Colonic mucosa (tissue), 4 donors: ENCODE measurements around the gene PDZD2. TPM values are rescaled to one million over a fixed set of nuclear protein-coding genes. Genes with fewer than 3 reads are reported as not detected.

Experiments used
- DNase-seq: peaks from one replicate; pipeline ENCODE4 v3.0.0-alpha.2; 2020
- H3K27ac ChIP-seq: fragments of 200-600 bp; one replicate; pipeline ENCODE4 v1.8.0; 2021
- H3K27me3 ChIP-seq: fragments of 200-600 bp; one replicate; pipeline ENCODE4 v1.8.0; 2021
- H3K36me3 ChIP-seq: fragments of 200-600 bp; one replicate; pipeline ENCODE4 v1.8.0; 2021
- H3K4me1 ChIP-seq: fragments of 200-600 bp; one replicate; pipeline ENCODE4 v1.8.0; 2021; ENCODE audit warnings: mild to moderate bottlenecking
- H3K4me3 ChIP-seq: fragments of 200-600 bp; one replicate; pipeline ENCODE4 v1.8.0; 2021
- H3K9ac ChIP-seq, 2 donors: one replicate each; pipeline ENCODE4 v1.7.0; 2013; ENCODE audit warnings: control low read depth in 2 of 2, low read depth in 2 of 2, low read length in 2 of 2
- H3K9me3 ChIP-seq: fragments of 200-600 bp; one replicate; pipeline ENCODE4 v1.8.0; 2021
- CTCF ChIP-seq: fragments of 200-600 bp; IDR thresholded peaks from one replicate; pipeline ENCODE4 v1.8.0; 2022; ENCODE audit warnings: antibody characterized with exemption, mild to moderate bottlenecking
- intact Hi-C: fragments of 100-400 bp; cut with DNase I; formaldehyde crosslinking; loops from one replicate; pipeline ENCODE4 v1.14.1; 2022
- total RNA-seq, 2 donors: library from RNA; stranded (reverse); fragmentation: NEBNext Ultra II Directional in 1 of 2; extraction: Animal tissue kit (Norgen Biotek cat#: 25700) in 1 of 2; gene quantifications; one replicate each; pipeline ENCODE4 v1.2.1, GENCODE V29; 2021
- donor health status: healthy.
- donor health status: DM: no; HTN: no; CAD: no.
- donor health status: DM: no; HTN: no; CAD: no.

The PDZD2 gene
- total RNA-seq, 2 donors from 2014 or later, result 1.8 to 2.3 TPM

DNA sequence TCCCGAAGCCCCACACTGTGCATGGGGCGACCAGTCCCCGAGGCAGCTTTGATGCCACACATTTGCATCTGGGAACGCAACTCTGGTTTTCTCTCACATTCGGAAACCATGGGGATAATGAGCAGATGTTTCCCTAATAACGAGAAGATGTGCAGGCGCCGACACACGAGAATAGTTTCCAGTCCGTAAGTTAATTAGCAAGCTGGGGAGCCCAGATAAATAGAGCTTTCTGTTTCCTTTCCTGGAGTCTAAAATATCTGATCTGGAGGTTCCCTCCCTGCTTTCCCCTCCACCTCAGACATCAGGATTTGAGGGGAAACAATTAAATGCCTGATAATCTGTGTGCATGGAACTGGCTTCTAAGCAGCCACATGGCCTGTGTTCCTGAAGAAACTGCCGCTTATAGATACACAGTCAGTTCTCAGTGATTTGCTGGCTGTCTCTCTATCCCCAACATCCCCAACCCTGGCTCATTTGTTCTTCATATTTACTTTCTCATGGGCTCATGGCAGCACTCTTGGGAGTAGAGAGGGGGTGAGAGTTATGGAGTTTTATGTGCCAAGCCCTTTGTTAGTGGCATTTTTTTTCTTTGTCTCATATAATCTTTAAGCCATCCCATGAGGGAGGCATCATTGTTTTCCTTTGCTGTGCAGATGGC lies 62.8 kb downstream of the PDZD2 start:
- Histone ChIP-seq H3K4me1 (no peaks in the 10 kb centered on the region), H3K27ac (no peak overlapping the region), H3K9ac (no peak overlapping the region), H3K4me3 (no peak overlapping the region), H3K36me3 (no peaks in the 10 kb centered on the region), H3K27me3 (no peaks in the 10 kb centered on the region), H3K9me3 (no peaks in the 10 kb centered on the region)
- no peak for DNase-seq
- intact Hi-C loops, result no loop called here
- TF ChIP-seq CTCF, result no peak

- Histone ChIP-seq H3K9me3 (no peaks in the 10 kb centered on the region), H3K4me3 (no peak overlapping the region), H3K9ac (no peak overlapping the region), H3K27ac (no peak overlapping the region), H3K36me3 (no peaks in the 10 kb centered on the region), H3K4me1 (no peaks in the 10 kb centered on the region), H3K27me3 (no peaks in the 10 kb centered on the region)
- intact Hi-C loops, result no loop called here
- no peak for DNase-seq
- no peak for TF ChIP-seq CTCF
Measured at GRCh38 chr5:31702712-31703111, 63.8 kb downstream of the PDZD2 start.

GRCh38 chr5:31703757-31704156 lies 64.8 kb downstream of the PDZD2 start:
- no peaks in the 10 kb centered on the region for H3K9me3 ChIP-seq
- no peaks in the 10 kb centered on the region for H3K27me3 ChIP-seq
- H3K4me1 ChIP-seq, result no peaks in the 10 kb centered on the region
- DNase-seq, result no peak
- H3K9ac ChIP-seq, result no peak overlapping the region
- no peaks in the 10 kb centered on the region for H3K36me3 ChIP-seq
- H3K4me3 ChIP-seq, result no peak overlapping the region
- no peak overlapping the region for H3K27ac ChIP-seq
- intact Hi-C loops, result no loop called here
- TF ChIP-seq CTCF, result no peak

DNA sequence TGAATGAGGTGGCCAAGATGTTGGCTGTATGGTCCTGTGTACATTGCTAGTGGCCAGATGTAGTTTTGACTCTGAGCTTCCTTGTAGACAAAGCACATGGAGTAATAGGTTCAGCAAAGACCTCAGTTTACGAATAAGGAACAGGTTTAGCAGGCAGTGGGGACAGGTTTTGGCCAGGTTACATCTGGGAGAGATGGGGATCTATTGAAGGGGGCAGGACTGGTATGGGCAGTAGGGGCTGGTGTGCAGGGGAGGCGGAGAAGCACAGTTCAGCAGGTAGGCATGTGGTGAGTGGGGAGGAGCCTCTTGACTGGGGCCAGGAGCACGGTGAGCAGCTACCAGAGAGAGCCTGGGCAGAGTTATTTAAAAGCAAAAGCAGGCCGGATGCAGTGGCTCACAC lies 67.3 kb downstream of the PDZD2 start:
- H3K27me3 ChIP-seq, result no peaks in the 10 kb centered on the region
- intact Hi-C loops, result no loop called here
- H3K9ac ChIP-seq, result no peak overlapping the region
- H3K4me3 ChIP-seq, result no peak overlapping the region
- H3K4me1 ChIP-seq, result no peaks in the 10 kb centered on the region
- H3K27ac ChIP-seq, result no peak overlapping the region
- no peaks in the 10 kb centered on the region for H3K9me3 ChIP-seq
- DNase-seq, result no peak
- no peaks in the 10 kb centered on the region for H3K36me3 ChIP-seq
- TF ChIP-seq CTCF, result no peak

- H3K27ac ChIP-seq, result no peak overlapping the region
- intact Hi-C loops, result no loop called here
- no peaks in the 10 kb centered on the region for H3K27me3 ChIP-seq
Measured at GRCh38 chr5:31707329-31707728, 68.4 kb downstream of the PDZD2 start.

More at GRCh38 chr5:31707329-31707728, 68.4 kb downstream of the PDZD2 start:
- Histone ChIP-seq H3K4me3 (no peak overlapping the region), H3K9ac (no peak overlapping the region), H3K36me3 (no peaks in the 10 kb centered on the region), H3K9me3 (no peaks in the 10 kb centered on the region), H3K4me1 (no peaks in the 10 kb centered on the region)
- no peak for DNase-seq
- no peak for TF ChIP-seq CTCF
